Measurements from ENCODE around the gene MAN1A1.
A peak's percentile ranks its signal among the peaks of the same experiment; 100 is the strongest.
"Not testable (repeated sequence)": the region's sequence is repeated elsewhere in the genome, so short reads cannot be mapped to it uniquely, and the experiment has no call there.

Gene MAN1A1

DNA sequence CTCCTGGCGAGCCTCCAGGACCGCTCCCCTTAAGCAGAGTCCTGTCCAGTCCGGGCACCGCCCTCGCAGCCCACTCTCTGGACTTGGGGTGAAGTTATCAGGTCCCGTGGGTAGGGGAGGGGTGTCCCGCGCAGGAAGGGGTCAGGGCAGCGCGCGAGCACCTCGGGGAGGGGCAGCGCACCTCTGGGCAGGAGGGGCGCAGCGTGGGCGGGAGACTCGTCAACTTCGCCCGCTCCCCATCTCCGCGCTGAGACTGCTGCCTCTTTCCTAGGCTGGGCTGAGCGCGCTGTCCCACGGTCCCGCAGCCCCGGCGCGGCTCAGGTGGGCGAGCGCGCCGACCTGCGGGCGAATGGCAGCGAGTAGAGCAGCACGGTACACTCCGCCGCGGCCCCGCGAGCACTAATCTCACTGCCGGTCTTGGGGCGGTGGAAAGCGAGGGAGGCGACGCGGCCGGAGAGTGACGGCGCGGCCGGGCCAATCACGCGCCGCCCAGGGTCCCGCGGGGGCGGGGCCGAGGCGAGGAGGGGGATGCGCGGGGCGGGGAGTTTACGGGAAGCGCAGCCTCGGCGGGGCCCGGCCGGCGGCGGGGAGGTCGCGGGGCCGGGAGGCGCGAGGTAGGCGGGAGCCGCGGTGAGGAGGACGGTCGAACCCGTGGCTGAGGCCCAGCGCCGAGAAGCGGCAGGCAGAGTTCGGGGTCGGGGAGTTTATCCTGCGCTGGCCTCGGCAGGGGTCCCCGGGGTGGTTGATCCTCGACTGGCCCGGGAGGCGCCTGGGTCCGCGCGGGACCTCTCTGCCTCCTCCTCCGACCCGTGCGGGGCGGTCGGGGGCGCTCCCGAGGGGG, at the start of gene MAN1A1:
TSS of gene MAN1A1 (minus strand) at position 401 of the 841 bp plus-strand sequence. CDS start 696 bp downstream, outside the sequence.
- peak; percentile 39 for DNase-seq (ENCODE audit: low read depth)

DNA sequence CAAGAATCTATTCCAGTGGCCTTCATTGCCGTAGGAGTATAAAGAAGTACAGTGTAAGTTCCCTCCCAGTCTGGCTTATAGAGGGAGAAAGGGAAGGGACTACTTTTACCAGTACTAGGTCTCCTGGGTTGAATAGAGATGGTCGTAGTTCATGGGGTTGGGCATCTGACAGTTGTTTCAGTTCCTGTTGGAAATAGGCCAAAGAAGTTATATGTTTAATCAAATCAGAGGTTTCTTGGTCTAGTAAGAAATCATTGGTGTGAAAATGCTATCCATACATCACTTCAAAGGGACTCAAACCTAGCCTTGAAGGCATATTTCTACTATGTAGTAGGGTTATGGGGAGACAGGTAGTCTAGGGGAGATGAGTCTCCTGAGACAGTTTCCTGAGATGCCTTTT, 45.6 kb upstream of the MAN1A1 start:
- no peak for DNase-seq (ENCODE audit: low read depth)

GRCh38 chr6:119390247-119390793, 40.8 kb upstream of the MAN1A1 start:
- no peak for DNase-seq (ENCODE audit: low read depth)

DNA sequence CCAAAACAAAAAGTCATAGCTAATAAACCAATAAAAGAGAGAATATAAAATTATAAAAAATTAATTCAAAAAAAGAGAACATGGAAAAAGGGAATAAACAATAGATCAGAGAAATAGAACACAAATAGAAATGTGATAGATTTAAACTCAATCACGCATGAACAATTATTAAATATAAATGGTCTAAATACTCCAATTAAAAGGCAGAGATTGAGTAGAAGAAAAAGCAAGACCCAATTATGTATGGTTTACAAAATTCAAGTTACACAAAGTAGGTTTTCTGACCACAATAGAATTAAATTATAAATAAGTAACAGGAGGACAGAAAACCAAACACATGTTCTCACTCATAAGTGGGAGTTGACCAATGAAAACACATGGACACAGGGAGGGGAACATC, 36.4 kb upstream of the MAN1A1 start:
- DNase-seq (ENCODE audit: low read depth): no peak

DNA sequence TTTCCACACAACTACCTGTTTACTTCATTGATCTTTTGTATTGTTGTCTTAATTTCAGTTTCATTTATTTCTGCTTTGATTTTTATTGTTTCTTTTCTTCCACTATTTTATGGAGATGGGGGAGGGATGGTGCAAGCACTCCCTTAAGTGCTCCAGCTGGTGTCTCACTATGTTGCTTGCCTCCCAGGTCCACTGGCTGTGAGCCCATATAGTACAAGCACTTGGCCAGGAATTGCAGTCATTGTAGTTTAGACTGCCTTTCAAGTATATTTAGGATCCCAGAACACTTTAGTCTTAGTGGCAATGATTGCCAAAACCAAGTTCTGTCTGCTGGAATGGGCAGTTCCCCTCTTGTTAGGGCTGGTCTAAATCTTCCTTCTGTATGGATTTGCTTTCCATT, 34.9 kb upstream of the MAN1A1 start:
- DNase-seq (ENCODE audit: low read depth): no peak

DNA sequence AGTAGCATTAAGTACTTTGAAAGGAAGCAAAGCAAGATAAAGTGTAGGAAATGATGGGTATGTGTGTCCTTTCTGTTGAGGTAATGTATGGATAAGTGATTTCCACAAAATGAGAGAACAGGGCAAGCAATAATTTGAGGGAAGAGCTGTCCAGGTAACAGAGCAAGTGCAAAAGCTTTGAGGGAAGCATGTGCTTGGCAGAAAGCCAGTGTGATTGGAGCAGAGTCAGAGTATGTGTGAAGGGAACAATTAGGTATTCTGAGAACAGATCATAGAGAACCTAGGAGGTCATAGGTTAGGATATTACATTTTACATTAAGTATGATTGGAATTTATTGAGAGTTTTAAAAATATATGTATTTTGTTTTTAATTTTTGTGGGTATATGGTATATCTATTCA, 30.2 kb upstream of the MAN1A1 start:
- no peak for DNase-seq (ENCODE audit: low read depth)

DNA sequence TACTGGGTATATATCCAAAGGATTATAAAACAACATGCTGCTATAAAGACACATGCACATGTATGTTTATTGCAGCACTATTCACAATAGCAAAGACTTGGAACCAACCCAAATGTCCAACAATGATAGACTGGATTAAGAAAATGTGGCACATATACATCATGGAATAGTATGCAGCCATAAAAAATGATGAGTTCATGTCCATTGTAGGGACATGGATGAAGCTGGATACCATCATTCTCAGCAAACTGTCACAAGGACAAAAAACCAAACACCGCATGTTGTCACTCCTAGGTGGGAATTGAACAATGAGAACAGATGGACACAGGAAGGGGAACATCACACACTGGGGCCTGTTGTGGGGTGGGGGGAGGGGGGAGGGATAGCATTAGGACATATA, 27.5 kb upstream of the MAN1A1 start:
- not testable (repeated sequence) for DNase-seq (ENCODE audit: low read depth)

DNA sequence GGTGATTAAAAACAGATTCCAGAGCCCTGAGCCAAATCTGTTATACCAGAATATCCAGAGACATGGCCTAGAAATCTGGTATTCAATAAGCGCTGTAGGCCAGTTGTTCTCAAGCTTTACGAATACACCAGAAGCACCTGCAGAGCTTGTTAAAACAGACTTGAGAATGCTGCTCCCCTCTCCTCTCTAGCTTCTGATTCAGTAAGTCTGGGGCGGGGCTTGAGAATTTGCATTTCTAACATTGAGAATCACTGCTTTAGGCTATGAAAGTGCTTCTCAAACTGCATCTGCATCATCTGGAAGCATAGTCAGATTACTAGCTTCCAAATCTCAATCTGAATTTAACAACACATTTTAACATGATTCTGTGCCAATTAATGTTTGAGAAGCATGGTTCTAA, 20.5 kb upstream of the MAN1A1 start:
- no peak for DNase-seq (ENCODE audit: low read depth)

DNA sequence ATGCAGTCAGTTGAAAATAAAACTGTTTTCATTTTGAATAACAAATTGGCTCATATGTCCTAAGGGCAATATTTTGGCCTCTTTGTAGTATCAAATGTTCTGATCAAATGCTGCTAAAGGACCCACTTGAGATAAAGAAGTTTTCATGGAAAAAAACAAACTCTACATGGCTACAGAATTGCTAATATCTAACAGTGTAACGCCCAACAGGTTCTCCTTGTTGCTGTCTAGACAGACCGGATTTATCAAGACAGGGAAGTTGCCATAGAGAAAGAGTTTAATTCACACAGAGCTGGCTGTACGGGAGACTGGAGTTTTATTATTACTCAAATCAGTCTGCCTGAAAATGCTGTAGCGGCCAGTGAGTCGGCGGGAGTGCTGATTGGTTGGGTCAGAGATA, 19.4 kb upstream of the MAN1A1 start:
- no peak for DNase-seq (ENCODE audit: low read depth)

- DNase-seq (ENCODE audit: low read depth): no peak
Measured at GRCh38 chr6:119361209-119361608, 11.6 kb upstream of the MAN1A1 start.

DNA sequence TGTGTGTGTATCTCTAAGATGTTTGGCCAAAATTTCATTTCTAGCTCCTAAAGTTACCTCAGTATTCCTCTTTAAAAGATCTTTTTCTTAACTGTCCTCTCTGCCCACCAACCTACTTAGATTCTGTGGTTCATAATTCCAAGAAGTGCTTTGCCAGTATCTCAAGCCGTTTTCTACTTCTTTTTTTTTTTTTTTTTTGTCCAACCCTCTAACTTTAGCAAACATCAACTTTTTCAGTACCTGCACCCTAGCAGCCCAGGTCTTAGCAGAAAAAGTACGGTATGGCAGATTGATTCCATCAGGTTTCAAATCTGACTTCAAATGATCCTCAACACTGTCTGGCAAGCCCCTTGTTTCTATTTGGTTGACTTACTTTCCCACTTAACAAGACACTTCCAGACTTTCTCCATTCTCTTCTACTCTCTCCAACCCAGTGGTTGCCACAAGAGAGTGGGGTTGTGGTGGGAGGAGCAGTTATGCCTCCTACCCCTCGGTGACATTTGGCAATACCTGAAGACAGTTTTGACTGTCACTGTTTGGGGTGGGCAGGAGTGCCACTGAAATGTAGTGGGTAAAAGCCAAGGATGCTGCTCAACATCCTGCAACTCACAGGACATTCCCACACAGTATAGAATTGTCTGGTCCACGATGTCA, 10.8 kb upstream of the MAN1A1 start:
- DNase-seq (ENCODE audit: low read depth): no peak

GRCh38 chr6:119355890-119356289, 6.3 kb upstream of the MAN1A1 start:
- no peak for DNase-seq (ENCODE audit: low read depth)

DNA sequence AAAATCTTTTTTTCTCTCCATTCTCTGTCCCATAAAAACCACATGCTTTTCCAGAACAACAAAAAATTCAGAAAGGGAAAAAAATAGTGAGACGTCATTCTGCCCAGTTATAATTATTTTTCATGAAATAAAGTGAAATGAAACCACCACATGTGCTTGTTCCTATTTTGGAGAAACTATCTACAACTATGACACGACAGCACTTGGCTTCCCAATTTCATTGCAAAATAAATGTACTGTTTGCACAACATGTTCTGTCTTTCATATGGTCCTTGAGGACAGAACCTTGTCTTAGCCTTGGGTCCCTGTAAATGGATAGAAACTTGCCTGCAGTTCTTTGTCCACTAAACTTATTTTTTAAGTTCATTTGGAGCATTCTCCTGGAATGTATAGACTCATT, 5.6 kb upstream of the MAN1A1 start:
- DNase-seq (ENCODE audit: low read depth): no peak

DNA sequence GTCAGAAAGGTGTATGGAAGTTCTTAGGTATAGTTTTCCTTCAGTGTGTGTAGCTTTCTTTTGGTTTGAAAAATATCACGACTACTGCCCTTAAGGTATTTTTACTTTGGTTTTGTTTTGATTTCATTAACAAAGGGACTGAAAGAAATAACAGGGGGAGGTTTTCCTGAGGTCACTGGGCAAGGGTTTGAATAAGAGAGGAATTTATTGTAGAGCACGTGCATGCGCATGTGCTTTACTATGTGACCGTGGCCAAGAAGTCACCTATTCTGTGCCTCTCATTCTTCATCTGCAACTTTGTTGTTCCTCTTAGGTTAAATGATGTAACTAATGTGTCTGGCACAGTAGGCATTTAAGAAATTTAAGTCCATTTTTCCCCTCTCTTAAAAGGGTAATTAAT, 4.1 kb upstream of the MAN1A1 start:
- DNase-seq (ENCODE audit: low read depth): no peak

GRCh38 chr6:119352001-119352400, 2.4 kb upstream of the MAN1A1 start:
- DNase-seq (ENCODE audit: low read depth): no peak

- DNase-seq (ENCODE audit: low read depth): peak; percentile 29
Measured at GRCh38 chr6:119350952-119351372, 1.4 kb upstream of the MAN1A1 start.

DNA sequence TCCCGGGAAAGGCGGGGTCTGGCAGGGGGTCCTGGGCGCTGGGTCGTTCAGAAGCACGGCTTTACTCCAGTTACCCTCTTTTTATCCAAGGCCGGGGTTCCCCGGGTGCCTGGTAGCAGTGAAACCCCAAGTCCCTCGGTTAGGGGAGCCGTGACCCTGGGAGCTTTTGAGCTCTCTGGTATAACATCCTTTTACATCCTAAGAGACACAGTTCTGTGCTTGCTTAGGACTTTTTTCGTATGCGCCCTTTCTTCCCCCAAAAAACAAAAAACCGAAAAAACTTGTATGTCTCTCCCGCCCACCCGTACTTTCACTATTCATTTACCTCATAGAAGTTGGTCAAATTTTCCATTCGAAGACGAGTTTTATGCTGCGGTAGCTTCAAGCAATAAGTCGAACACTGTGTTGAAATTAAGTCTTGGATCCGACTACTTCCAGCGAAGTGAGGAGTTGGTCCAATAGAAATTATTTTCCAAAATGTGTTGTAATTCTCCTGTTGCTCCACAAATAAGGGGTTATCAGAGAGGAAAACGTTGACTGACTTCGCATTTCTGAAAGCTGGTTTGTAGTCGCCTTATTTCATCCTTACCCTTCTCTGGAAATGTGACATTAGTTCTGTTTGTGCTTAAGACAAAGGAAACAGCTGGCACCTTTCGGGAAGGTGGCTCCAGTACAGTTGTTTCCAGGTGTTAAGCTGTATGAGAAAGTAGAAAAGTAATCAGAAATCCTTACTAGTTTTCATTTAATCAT, 816 bp upstream of the MAN1A1 start:
- peak; percentile 36 for DNase-seq (ENCODE audit: low read depth)

DNA sequence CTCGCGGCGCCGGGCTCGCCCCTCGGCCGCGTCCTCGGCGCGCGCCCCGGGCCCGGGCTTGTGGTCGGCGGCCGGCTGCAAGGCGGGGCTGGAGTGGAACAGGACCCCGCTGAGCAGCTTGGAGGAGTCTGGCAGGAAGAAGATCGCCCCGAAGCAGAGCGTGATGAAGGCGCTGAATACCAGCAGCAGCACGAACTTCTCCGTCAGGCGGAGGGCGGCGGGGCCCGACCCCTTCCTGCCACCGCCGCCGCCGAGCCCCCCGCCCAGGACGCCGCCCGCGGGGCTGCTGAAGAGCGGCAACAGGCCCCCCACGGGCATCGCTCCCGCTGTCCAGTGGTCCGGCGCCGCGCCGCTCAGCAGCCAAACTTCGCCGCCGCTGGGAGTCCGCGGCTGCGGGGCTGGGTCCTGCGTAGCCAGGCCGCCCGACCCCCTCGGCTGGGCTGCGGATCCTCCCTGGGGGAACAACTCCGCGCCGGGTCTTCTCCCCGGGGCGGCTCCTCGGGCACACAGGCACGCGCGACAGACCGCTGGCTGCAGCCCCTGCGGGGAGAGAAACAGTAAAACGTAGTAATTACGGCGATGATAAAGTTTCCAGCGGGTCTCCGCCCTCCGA, 707 bp downstream of the MAN1A1 start:
- DNase-seq (ENCODE audit: low read depth): no peak

DNA sequence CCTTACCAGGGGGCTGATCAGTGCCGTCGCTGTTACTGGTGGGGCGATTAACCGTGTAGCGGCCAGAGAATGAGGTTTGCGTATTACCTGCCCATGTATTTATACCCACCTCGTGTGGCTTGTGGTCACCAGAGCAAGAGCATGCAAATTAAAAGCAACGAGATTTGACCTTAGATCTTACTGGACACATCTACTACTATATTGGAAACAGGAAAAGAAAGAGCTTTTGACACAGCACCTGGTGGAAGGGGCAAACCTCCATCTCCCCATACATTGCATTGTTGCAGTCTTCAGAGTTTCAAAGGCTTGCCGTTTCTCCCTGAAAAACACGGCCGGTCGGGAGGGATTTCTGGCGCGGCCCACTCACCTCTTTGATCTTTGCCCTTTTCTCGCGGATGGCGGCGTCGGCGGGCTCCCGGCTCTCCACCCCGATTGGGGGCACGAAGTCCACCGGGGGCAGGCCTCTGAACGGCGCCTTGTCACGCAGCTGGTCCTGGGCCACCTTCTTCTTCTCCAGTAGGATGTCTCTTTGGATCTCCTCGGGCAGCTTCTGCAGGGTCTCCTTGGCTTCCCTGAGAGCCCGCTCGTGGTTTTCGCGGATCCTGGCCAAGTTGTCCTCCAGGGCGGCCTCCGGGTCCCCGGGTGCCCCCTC, 1.3 kb downstream of the MAN1A1 start:
- no peak for DNase-seq (ENCODE audit: low read depth)

- DNase-seq (ENCODE audit: low read depth): no peak
Measured at GRCh38 chr6:119347466-119348095, 2.0 kb downstream of the MAN1A1 start.

DNA sequence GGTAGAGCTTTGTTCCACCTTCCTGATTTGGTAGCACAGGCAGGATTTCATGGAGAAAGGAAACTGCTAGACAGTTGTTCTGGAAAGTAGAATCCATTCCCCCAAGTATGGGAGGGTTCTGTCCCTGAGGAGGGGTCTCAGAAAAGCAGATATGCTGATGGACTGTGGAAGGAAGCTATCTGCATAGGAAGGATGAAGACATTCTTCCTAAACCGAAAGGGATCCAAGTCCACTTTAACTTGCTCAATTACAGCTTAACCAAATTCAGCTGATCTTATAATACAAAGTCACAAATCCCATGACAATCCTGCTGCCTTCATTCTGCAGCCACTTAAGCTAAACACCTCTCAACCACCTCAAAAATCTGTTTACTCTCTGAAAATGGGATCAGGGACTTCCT, 2.6 kb downstream of the MAN1A1 start:
- no peak for DNase-seq (ENCODE audit: low read depth)
